ENCODE results near the gene MYO1F.

MYO1F gene

DNA sequence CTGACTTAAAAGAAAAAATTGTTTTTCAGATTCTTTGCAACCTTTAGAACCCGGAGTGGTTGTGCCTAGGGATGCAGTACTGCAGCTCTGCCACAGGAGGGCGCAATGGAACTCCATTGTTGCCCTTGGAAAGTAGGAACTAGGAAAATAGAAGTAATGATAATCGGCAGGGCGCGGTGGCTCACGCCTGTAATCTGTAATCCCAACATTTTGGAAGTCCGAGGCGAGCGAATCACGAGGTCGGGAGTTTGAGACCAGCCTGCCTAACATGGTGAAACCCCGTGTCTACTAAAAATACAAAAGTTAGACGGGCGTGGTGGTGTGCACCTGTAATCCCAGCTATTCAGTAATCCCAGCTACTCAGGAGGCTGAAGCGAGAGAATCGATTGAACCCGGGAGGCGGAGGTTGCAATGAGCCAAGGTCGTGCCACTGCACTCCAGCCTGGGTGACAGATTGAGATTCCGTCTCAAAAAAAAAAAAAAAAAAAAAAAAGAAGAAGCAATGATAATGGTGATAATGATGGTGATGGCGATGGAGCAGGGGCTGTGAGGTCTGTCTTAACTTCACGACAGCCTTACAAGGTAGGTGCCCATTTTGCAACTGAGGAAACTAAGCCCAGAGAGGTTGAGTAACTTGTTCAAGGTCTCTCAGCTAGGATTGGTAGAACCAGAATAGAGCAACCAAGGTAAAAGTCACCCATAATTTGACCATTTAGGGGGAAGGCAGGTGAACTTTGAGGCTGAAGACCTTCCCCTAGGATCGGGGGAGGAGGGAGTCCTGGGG is 38.8 kb upstream of the MYO1F start:
- TF ChIP-seq, protein P1, sequence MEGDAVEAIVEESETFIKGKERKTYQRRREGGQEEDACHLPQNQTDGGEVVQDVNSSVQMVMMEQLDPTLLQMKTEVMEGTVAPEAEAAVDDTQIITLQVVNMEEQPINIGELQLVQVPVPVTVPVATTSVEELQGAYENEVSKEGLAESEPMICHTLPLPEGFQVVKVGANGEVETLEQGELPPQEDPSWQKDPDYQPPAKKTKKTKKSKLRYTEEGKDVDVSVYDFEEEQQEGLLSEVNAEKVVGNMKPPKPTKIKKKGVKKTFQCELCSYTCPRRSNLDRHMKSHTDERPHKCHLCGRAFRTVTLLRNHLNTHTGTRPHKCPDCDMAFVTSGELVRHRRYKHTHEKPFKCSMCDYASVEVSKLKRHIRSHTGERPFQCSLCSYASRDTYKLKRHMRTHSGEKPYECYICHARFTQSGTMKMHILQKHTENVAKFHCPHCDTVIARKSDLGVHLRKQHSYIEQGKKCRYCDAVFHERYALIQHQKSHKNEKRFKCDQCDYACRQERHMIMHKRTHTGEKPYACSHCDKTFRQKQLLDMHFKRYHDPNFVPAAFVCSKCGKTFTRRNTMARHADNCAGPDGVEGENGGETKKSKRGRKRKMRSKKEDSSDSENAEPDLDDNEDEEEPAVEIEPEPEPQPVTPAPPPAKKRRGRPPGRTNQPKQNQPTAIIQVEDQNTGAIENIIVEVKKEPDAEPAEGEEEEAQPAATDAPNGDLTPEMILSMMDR (IDR thresholded peaks at IDR 0.05; ENCODE audit: borderline replicate concordance, control extremely low read depth, extremely low read depth, insufficient read depth, missing control alignments): peak; percentile 78
- peak; percentile 67 for DNase-seq (ENCODE audit: low spot score)
- in situ Hi-C loops (cut with MboI; ENCODE audit: low sequenced_read_pairs, unreplicated experiment): no loop called here

DNA sequence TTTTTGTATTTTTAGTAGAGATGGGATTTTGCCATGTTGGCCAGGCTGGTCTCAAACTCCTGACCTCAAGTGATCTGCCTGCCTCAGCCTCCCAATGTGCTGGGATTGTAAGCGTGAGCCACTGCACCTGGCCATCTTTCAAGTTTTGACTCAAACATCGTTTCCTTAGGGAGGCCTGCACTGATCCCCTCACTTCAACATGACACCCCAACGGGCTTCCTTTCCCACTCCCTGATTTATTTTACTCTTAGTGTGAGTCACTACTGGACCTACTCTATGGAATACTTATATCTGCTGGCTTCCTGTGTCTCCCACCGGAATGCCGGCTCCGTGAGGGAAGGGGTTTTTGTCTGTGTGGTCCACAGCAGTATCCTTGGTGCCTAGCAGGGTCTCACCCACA is 37.8 kb upstream of the MYO1F start:
- in situ Hi-C loops (cut with MboI; ENCODE audit: low sequenced_read_pairs, unreplicated experiment): no loop called here
- TF ChIP-seq, protein P1 (IDR thresholded peaks at IDR 0.05; ENCODE audit: borderline replicate concordance, control extremely low read depth, extremely low read depth, insufficient read depth, missing control alignments): no peak
- DNase-seq (ENCODE audit: low spot score): no peak

DNA sequence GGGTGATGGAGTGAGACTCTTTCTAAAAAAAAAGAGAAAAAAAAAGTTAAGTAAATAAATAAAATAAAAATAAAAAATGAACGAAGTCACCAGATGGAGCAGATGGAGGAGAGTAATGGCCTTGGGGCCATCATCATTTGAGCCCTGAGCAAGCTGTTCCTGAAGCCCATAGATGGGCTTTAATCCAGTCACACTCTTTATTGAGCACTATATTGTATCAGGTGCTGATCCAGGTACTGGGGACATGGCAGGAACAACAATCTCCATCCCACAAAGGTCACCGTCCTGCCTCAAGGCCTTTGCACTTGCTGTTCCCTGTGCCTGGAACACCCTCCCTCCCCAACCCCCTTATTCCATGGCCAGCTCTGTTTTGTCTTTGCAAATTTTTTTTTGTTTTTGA is 37.2 kb upstream of the MYO1F start:
- TF ChIP-seq, protein P1 (IDR thresholded peaks at IDR 0.05; ENCODE audit: borderline replicate concordance, control extremely low read depth, extremely low read depth, insufficient read depth, missing control alignments): no peak
- in situ Hi-C loops (cut with MboI; ENCODE audit: low sequenced_read_pairs, unreplicated experiment): no loop called here
- no peak for DNase-seq (ENCODE audit: low spot score)

DNA sequence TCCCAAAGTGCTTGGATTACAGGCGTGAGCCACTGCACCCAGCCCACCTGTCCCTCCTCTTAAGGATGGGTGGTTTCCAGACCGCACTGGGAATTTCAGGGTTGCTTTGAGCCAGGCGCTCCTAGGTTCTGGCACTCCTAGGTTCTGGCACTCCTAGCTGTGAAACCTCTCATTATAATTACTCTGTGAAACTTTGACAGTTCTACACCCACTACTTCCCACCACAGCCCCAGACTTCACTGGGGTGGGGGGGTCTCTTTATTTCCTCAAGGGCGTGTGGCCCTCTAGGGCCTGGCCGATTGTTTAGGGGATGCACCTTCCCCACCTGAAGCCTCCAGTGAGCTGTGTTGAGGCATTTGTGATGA is 35.5 kb upstream of the MYO1F start:
- in situ Hi-C loops (cut with MboI; ENCODE audit: low sequenced_read_pairs, unreplicated experiment): no loop called here
- DNase-seq (ENCODE audit: low spot score): no peak
- TF ChIP-seq, protein P1 (IDR thresholded peaks at IDR 0.05; ENCODE audit: borderline replicate concordance, control extremely low read depth, extremely low read depth, insufficient read depth, missing control alignments): no peak

DNA sequence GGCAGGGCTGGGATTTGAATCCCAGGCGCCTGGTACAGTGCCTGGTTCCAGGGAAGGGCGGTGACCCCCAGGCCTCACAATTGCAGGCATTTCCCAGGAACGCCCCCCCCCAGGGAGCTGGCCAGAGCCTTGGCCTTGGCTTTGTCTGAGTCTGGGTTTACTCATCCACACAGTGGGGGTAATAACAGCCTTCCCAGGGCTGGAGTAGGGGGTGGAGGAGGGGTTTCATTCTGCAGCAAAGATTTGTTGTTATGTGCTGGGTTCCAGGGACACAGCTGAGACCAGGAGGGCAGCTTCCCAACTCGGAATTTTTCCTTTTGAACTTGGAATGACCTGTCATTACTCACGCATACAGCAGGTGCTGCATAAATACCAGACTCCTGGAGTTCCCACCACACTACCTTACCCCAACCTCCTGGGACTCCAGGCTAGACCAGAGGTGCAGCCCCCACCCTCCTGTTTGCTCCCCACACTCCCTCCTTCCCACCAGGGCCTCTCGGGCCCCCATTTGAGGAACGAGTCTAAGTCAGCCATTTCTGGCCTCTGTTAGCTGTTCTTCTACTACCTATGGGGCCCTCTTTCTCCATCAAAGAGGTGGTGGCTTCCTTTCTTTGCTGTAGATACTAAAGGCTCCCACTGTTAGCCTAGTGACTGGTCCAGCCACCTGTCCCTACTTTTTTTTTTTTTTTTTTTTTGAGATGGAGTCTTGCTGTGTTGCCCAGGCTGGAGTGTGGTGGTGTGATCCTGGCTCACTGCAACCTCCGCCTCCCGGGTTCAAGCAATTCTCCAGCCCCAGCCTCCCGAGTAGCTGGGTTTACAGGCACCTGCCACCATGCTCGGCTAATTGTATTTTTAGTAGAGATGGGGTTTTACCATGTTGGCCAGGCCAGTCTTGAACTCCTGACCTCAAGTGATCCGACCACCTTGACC is 34.9 kb upstream of the MYO1F start:
- TF ChIP-seq, protein P1 (IDR thresholded peaks at IDR 0.05; ENCODE audit: borderline replicate concordance, control extremely low read depth, extremely low read depth, insufficient read depth, missing control alignments): no peak
- DNase-seq (ENCODE audit: low spot score): peak; percentile 55
- in situ Hi-C loops (cut with MboI; ENCODE audit: low sequenced_read_pairs, unreplicated experiment): no loop called here

DNA sequence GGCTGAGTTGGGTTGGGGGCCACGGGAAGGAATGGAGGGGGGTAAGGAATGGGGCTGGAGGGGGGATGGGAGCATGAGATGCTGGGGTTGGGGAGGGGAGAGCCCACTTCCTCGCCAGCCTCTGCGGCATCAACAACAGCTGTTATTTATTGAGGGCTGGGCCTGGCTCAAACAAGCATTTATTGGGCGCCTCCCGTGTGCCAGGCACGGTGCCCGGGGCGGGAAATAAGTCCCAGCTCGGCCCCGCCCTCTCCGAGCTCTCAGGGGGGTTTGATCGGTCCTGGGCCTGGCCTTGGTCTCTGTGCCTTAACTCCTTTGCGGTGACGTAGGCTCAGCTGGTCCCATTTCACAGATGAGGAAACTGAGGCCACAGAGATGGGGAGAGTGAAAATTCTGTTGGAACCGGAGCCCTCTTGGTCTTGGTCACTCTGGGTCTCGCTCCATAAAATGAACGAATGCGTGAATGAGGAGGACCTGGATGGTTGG is 34.2 kb upstream of the MYO1F start:
- in situ Hi-C loops (cut with MboI; ENCODE audit: low sequenced_read_pairs, unreplicated experiment): no loop called here
- TF ChIP-seq, protein P1 (IDR thresholded peaks at IDR 0.05; ENCODE audit: borderline replicate concordance, control extremely low read depth, extremely low read depth, insufficient read depth, missing control alignments): no peak
- DNase-seq (ENCODE audit: low spot score): no peak
